Thoracic aorta (tissue), 2 donors: ENCODE data around the gene MTOR. TPM values are rescaled to one million over a fixed set of nuclear protein-coding genes. Genes with fewer than 3 reads are reported as not detected.
"Not testable (repeated sequence)": the region's sequence is repeated elsewhere in the genome, so short reads cannot be mapped to it uniquely, and the experiment has no call there.

Experiments used
- ATAC-seq: fragments of 150-250 bp; one replicate; pipeline ENCODE4 v1.8.0; 2017; ENCODE audit warnings: low read depth; ENCODE audit not compliant: insufficient number of reproducible peaks, low FRiP score
- DNase-seq: peaks from one replicate; pipeline ENCODE4 v3.0.0-alpha.2; 2020; ENCODE audit warnings: low spot score
- H3K27ac ChIP-seq, 2 donors: fragments of 200-600 bp; sonication (generic); 1 replicate in 1 of 2; 2 replicates in 1 of 2; pipeline ENCODE4 v1.5.1; 2016; ENCODE audit warnings: mild to moderate bottlenecking in 2 of 2, moderate library complexity in 2 of 2
- H3K27me3 ChIP-seq: fragments of 200-600 bp; sonication (generic); replicated peaks from 2 replicates; pipeline ENCODE4 v1.6.0; 2016; ENCODE audit warnings: mild to moderate bottlenecking; ENCODE audit not compliant: insufficient read depth
- H3K36me3 ChIP-seq: fragments of 200-600 bp; sonication (generic); one replicate; pipeline ENCODE4 v1.5.1; 2016
- H3K4me1 ChIP-seq, 2 donors: fragments of 200-600 bp; sonication (generic); 1 replicate in 1 of 2; 2 replicates in 1 of 2; pipeline versions ENCODE4 v1.5.1 to v1.6.0; 2016; ENCODE audit warnings: low read depth in 2 of 2, mild to moderate bottlenecking in 1 of 2; ENCODE audit not compliant: control insufficient read depth in 1 of 2
- H3K4me3 ChIP-seq: fragments of 200-600 bp; sonication (generic); 2 replicates; pipeline ENCODE4 v1.5.1; 2016; ENCODE audit warnings: mild to moderate bottlenecking
- H3K9me3 ChIP-seq: fragments of 200-600 bp; sonication (generic); 2 replicates; pipeline ENCODE4 v1.5.1; 2016
- CTCF ChIP-seq: fragments of 200-600 bp; sonication (generic); IDR thresholded peaks from one replicate; pipeline ENCODE4 v1.5.1; 2019; ENCODE audit warnings: antibody characterized with exemption
- total RNA-seq, 2 donors: library from RNA; depleted of rRNA; stranded (reverse); fragments of >200 nt; gene quantifications; one replicate each; pipeline versions ENCODE4 v1.1.0 to v1.2.3, GENCODE V29; 2016

Gene MTOR
- total RNA-seq, 2 donors from 2014 or later = 37.5 to 48.7 TPM

GRCh38 chr1:11114966-11115365 is 147.4 kb downstream of the MTOR start:
- H3K27ac ChIP-seq = no peak overlapping the region
- H3K36me3 ChIP-seq = peaks cover 33% of the 10 kb centered on the region
- DNase-seq = no peak
- H3K9me3 ChIP-seq = no peaks in the 10 kb centered on the region
- ATAC-seq = no peak
- H3K4me3 ChIP-seq = no peak overlapping the region
- no peaks in the 10 kb centered on the region for H3K4me1 ChIP-seq
- TF ChIP-seq CTCF = no peak
- no peaks in the 10 kb centered on the region for H3K27me3 ChIP-seq

DNA sequence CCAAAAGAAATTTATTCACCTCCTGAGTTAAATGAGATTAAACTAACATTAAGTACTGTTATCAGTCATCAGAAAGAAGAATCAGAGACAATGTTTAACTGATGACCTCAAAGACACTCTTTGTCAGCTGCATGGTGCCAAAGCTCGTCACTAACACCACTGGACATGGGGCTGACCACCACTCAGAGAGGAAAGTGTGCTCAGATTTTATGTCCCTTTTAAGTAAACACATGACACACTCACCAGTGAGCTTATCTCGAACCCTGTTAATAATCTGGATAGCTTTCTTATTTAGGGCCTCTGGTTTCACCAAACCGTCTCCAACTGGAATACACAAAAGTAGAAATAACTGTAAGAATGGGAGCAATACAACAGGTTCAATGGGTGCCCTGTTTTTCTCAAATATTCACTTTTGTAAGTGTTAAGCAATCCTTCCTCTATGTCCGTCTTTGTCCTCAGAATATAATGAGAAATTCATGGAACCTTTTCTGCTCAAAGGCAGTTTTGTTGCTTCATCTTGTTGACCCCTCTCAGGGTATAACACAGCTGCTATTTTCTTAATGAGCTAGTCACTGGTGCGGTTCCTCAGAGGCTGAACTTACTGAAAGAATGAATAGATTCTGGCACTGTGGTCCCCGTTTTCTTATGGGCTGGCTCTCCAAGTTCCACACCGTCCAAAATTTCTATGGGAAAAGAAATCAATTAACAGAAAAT is 153.1 kb downstream of the MTOR start:
- no peak for DNase-seq
- ATAC-seq = no peak
- no peaks in the 10 kb centered on the region for H3K27me3 ChIP-seq
- H3K4me1 ChIP-seq = no peaks in the 10 kb centered on the region
- no peak for TF ChIP-seq CTCF
- peaks cover 43% of the 10 kb centered on the region for H3K36me3 ChIP-seq
- H3K27ac ChIP-seq = no peak overlapping the region
- no peak overlapping the region for H3K4me3 ChIP-seq
- H3K9me3 ChIP-seq = no peaks in the 10 kb centered on the region

DNA sequence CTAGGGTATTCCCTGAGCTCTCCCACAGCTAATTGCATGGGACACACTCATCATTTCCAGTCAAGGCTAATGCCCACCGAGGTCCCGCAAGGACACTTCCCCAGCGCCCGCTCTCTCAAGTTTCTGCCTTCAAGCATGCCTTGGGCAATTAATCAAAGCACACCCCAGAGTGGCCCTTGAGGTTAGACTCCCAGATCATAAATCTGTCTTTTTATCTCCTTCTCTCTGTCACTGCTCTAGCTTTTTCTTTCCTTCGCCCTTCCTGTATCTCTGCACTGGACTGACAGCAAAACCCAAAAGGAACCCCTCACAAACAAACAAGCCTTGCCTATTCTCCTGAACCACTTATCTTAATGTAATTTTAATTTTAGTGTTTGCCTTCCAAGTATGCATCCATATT is 154.8 kb downstream of the MTOR start:
- H3K36me3 ChIP-seq = peaks cover 32% of the 10 kb centered on the region
- no peak overlapping the region for H3K27ac ChIP-seq

DNA sequence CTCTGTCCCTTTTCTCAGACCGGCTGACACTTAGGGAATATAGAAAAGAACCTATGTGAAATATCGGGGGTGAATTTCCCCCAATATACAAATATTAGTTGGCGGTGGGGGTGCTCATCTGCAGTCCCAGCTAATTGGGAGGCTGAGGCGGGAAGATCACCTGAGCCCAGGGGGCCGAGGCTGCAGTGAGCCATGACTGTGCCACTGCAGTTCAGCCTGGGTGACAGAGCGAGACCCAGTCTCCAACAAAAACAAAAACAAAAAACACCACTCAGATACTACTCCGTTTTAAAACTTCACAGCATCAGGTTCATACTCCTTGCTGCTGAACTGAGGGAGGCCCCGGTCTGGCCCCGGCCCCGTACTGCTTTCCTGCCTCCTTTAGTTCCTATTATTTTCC is 156.8 kb downstream of the MTOR start:
- no peaks in the 10 kb centered on the region for H3K9me3 ChIP-seq
- DNase-seq = no peak
- peaks cover 30% of the 10 kb centered on the region for H3K36me3 ChIP-seq
- no peaks in the 10 kb centered on the region for H3K4me1 ChIP-seq
- no peak for ATAC-seq
- no peaks in the 10 kb centered on the region for H3K27me3 ChIP-seq
- H3K27ac ChIP-seq = no peak overlapping the region
- H3K4me3 ChIP-seq = no peak overlapping the region
- TF ChIP-seq CTCF = no peak

More for the DNA sequence above, 154.8 kb downstream of the MTOR start:
- Histone ChIP-seq H3K4me1 (no peaks in the 10 kb centered on the region), H3K27me3 (no peaks in the 10 kb centered on the region), H3K4me3 (no peak overlapping the region), H3K9me3 (no peaks in the 10 kb centered on the region)
- ATAC-seq (no peak), DNase-seq (no peak)
- TF ChIP-seq CTCF = no peak

- no peak for TF ChIP-seq CTCF
- ATAC-seq (no peak), DNase-seq (no peak)
- Histone ChIP-seq H3K27ac (no peak overlapping the region), H3K9me3 (no peaks in the 10 kb centered on the region), H3K4me1 (peaks cover 12 to 16% of the 10 kb centered on the region in 2 donors), H3K36me3 (peaks cover 6% of the 10 kb centered on the region), H3K27me3 (no peaks in the 10 kb centered on the region), H3K4me3 (no peak overlapping the region)
These were observed 161.0 kb downstream of the MTOR start for GRCh38 chr1:11101347-11101746.

- not testable (repeated sequence) for ATAC-seq, DNase-seq, H3K4me3 ChIP-seq, H3K9me3 ChIP-seq, H3K27me3 ChIP-seq, H3K27ac ChIP-seq
- peaks cover 11% of the 10 kb centered on the region for H3K36me3 ChIP-seq
- H3K4me1 ChIP-seq = peaks cover 12 to 16% of the 10 kb centered on the region in 2 donors
These were observed 161.5 kb downstream of the MTOR start for GRCh38 chr1:11100806-11101205.
